Esophagus squamous epithelium (tissue), 4 donors: ENCODE data around the gene ITPR3.

ENCODE experiments used
- CTCF ChIP-seq, 6 experiments: fragments of 450-650 bp in 4 of 6; fragments of 200-600 bp in 2 of 6; sonication (generic) in 2 of 6; IDR thresholded peaks; one replicate each; pipeline ENCODE4 v1.5.1; 2016 to 2019; ENCODE audit warnings: antibody characterized with exemption in 6 of 6, mild to moderate bottlenecking in 4 of 6, moderate library complexity in 4 of 6
- POLR2A ChIP-seq, 4 donors: fragments of 450-650 bp; IDR thresholded peaks; one replicate each; pipeline ENCODE4 v1.6.1; 2017; ENCODE audit warnings: antibody characterized with exemption in 4 of 4, mild to moderate bottlenecking in 4 of 4, moderate library complexity in 3 of 4

DNA sequence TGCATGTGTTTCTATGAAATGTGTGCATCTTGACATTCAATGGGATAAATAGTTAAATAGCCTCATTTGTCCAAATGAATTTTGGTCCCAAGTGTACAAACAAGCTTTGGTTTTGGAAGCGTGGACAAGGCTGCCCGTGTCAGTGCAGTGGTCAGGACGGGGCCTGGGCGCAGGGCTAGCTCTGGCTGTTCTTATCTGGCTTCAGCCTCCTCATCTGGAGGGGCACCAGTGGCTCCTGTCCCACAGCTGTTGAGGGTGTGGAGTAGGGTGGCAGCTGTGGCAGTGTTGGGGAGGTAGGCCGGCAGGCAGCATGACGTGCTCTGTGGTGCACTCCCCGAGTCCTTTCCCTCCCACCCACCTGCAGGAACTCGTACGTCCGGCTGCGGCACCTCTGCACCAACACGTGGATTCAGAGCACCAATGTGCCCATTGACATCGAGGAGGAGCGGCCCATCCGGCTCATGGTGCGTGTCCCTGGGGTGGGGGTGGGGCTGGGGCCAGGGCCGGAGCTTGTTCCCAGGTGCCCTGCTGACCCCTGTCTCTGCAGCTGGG is 43.5 kb downstream of the ITPR3 start:
- TF ChIP-seq CTCF (IDR thresholded peaks at IDR 0.05) (no peak), POLR2A (IDR thresholded peaks at IDR 0.05) (no peak)
